ENCODE measurements around the gene SNX25. TPM values are rescaled to one million over a fixed set of nuclear protein-coding genes. Genes with fewer than 3 reads are reported as not detected.
"Not testable (repeated sequence)": the region's sequence is repeated elsewhere in the genome, so short reads cannot be mapped to it uniquely, and the experiment has no call there.

The SNX25 gene
- total RNA-seq, 1 donor from 2014 or later: 26.4 TPM

DNA sequence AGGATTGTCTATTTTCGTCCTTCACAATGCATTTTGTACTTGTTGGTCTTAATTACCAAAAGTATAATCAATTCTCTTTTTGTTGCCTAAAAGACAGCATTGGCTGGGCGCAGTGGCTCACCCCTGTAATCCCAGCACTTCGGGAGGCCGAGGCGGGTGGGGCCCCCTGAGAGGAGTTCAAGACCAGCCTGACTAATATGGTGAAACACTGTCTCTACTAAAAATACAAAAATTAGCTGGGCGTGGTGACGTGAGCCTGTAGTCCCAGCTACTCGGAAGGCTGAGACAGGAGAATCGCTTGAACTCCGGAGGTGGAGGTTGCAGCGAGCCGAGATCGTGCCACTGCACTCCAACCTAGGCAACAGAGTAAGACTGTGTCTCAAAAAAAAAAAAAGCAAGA lies 4.3 kb upstream of the SNX25 start:
- not testable (repeated sequence) for DNase-seq

DNA sequence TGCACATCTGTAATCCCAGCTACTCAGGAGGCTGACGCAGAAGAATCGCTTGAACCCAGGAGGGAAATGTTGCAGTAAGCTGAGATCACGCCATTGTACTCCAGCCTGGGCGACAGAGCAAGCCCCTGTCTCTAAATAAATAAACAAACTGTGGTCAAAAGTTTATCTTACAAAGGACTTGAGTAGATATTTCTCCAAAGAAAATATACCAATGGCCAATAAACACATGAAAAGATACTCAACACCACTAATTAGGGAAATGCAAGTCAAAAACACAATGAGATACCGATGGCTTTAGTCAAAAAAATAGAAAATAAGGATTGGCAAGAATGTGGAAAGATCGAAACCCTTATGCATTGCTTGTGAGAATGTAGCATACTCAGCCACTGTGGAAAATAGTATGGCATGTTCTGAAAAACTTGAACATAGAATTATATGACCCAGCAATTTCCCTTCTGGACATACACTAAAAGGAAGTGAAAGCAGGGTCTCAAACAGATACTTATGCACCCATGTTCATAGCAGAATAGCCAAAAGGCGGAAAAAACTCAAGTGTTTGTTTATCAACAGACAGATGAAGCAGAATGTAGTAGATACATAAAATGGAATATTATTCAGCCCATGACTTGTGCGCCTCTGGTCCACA lies 3.6 kb upstream of the SNX25 start:
- no peak for DNase-seq

GRCh38 chr4:185207466-185207865 lies 1.9 kb upstream of the SNX25 start:
- DNase-seq: no peak

GRCh38 chr4:185209852-185210101 lies 379 bp downstream of the SNX25 start:
- DNase-seq: peak; percentile 23

DNA sequence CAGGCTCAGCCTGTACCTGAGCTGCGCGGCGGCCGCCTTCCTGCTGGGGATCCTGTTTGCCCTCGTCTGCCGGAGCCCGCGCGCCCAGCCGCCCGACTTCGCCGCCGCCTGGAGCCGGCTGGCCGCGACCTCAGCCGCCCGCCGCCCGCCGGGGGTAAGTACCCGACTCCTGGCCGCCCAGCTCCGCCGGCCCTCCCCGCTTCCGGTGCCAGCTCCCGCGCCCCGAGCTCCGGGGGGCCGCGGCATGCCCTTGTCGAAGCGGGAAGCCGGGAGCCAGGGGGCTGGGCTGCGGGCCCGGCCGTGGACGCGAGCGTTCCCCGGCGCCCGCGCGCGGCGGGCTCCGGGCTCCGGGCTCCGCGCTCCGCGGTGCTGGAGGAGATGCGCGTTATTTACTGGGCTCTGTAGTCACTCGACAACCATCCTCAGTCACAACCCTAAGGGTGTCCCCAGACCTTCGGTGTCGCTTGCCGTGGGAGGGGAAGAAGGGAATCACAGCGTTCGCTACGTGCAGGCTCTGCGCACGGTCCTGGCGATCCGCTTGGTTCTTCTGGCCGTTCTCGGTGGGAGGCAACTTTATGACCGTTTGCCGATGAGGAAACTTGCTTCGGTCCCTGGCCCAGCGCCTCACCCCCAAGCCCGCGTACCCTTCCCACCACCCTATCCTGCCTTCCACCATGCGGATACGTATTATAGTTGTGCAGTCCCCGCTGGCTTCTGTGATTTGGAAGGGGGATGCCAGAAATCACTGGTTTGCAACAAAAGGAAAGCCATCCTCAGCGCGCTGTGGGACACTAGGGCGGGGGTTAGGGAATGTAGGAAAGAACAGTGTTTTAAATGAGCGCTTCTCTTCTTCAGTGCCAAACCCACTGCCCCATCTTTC lies 944 bp downstream of the SNX25 start:
- DNase-seq: peak; percentile 73

DNA sequence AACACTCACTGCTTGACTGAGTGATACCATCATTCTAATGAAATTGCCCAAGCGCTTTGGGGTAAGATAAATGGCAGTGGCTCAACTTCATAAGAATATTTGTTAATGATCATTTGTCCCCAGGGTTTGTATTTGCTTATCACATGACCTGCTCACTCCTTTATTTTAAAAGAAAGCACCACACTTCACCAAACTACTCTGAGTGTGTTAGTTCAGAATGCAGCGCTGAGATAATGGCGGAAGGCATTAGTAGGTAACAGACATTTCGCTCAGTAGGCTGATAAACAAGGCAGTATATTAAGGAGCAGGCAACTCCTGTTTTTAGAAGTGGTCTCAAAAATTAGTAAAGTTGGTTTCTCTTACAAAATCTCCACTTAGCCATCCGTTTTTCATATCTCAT lies 1.6 kb downstream of the SNX25 start:
- no peak for DNase-seq

DNA sequence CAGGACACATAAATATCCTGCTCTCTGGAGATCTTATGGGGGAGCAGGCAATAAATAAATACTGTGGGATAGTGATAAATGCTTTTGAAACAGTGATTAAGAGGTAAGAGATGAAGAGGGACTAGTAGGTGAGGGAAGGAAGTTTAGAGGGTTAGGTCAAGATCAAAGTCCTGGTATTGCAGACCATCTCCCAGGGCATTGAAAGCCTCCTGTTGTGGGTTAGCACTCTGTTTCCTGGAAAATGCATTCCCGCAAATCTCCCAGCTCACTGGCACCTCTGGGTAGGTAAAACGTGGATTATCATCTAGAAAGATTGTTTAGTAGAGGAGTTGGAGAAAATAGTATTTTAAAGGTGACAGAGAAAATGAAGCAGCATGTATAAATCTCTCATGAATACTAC lies 2.2 kb downstream of the SNX25 start:
- DNase-seq: no peak

GRCh38 chr4:185212581-185212980 lies 3.2 kb downstream of the SNX25 start:
- no peak for DNase-seq

GRCh38 chr4:185213877-185214276 lies 4.5 kb downstream of the SNX25 start:
- no peak for DNase-seq

DNA sequence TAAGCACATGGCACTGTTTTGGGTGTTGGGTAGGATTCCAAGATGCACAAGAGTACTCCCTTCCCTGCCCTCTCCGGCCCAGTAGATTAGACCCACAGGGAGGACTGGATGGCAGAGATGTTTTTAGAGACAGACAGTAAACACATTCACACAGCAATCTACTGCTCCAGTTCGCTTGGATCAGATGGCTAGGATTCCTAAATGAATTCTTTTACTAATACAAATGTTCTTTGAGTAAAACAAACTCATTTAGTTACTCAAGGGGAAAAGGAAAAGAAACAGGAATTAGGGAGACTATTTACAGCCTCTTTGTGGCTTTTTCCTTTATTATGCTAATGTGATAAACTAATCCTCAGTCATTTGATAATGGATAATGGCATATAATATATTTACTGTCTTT lies 5.9 kb downstream of the SNX25 start:
- DNase-seq: no peak

GRCh38 chr4:185217408-185217975 lies 8.1 kb downstream of the SNX25 start:
- no peak for DNase-seq

DNA sequence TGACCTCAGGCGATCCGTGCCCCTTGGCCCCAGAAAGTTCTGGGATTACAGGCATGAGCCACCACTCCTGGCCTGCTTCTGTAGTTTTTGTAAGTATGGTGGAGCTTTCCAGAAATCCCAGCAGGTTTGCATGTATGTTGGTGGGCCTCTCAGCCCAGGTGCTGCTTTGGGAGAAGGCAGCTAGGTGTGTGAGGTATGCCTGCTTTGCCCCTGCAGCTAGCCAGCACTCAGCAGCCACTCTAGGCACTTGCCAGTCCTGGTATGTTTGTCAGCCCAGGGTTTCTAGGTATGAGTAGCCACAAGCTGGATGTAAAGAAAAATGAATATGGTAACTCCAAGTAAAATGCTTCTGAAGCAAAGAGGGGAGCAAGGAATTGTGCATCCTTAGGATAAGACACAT lies 8.9 kb downstream of the SNX25 start:
- no peak for DNase-seq

- DNase-seq: peak; percentile 80
These were observed 10.3 kb downstream of the SNX25 start for GRCh38 chr4:185219551-185220344.

- no peak for DNase-seq
These were observed 12.1 kb downstream of the SNX25 start for GRCh38 chr4:185221491-185221890.

DNA sequence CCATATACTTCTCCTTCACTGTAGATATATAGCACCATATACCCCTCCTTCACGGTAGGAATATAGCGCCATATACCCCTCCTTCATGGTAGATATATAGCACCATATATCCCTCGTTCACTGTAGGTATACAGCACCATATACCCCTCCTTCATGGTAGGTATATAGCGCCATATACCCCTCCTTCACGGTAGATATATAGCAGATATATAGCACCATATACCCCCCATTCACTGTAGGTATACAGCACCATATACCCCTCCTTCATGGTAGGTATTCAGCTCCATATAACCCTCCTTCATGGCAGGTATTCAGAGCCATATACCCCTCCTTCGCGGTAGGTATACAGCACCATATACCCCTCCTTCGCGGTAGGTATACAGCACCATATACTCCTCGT lies 12.5 kb downstream of the SNX25 start:
- no peak for DNase-seq

- no peak for DNase-seq
These were observed 13.2 kb downstream of the SNX25 start for GRCh38 chr4:185222598-185222997.

DNA sequence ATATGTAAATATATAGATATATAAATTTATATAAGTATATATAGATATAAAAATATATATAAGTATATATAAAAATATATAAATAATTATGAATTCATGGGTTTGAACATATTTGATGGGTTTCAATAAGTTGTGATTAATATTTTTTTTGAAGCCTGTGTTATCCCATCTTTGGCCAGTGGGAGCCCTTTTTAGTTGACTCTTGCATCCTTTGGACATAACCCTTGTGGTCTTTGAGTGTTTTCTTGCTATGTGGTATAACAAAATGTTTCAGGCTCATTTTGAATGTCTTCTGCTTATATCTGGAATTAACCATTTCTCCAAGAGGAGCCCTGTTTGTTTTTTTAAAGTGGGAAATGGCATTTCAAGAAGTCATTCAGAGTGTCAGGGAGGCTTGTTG lies 15.2 kb downstream of the SNX25 start:
- no peak for DNase-seq

- no peak for DNase-seq
These were observed 16.5 kb downstream of the SNX25 start for GRCh38 chr4:185225940-185226339.

DNA sequence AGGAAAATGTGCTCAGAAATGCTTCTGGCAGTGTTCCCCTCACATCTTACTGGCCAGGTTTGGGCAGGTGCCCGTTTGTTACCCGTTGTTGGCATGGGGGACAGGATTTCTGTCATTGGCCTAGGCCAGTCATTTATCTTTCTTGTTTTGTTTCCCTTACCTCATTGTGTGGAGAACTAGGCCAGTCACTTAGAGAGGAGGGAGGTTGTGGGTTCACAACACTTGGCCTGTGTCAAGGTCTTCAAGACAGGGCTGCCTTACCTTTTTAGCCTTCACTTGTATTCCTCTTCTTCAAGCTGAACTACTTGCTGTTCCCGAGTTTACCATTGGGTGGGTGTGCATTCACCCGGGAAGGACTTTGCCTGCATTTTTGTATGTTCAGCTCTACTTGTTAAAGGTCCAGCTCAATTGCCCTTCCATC lies 17.7 kb downstream of the SNX25 start:
- no peak for DNase-seq

DNA sequence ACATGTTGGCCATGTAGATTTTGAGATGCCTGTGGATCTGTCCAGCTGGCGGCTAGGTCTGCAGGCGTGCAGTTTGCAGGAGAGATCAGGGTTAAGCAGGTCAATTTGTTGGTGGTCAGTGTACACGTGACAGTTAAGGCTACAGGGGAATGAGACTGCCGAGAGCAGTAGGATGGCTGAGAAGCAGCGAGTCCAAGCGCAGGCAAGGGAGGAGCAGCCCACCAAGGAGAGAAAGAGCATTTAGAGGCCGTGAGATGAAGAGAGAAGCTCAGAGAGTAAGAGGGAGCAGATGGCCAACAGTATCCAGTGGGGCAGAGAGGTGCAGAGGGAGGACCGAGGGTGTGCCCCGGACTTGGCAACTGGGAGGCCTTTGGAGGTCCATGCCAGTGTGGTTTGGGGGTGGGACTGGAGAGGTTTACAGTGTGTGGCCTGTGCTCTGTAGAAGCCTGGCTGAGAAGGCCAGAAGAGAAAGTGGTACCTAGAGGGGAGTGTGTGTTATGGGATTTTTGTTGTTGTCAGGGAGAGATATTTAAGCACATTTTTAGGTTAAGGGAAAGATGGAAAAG lies 18.4 kb downstream of the SNX25 start:
- DNase-seq: no peak

DNA sequence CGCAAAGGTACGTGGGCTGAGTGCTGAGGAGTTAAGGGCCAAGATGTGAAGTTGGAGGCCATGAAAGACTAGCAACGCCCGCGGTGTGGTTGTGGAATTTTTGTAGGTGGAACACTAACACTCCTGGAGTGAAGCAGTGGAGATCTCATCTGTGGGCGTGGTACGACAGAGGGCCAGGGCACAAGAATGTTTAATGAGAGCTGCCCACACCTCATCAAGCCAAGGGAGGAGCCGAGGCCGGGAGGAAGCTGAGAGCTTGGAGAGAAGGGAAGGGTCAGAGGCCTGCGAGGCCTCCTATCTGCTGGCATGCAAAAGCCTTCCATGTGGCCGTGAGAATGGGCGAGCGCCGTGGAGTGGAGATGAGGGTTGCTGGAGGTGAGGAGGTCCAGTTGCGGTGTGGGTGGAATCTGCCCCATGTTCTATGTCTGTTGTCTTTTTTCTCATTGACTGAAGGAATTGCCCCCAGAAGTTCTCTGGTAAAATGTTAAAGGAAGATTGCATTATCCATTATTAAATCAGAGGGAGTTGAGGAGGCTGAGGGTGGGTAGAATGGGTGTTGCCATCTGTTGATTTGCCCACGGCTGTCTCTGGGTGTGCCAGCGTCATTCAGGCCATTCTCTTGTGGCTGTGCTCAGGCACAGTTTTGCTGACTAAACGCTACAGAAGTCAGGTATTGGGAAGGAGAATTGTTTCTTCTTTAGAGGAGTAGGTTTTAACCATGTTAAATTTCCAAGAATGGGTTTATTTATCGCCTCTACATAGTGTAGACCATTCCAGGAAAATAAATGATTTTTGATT lies 19.8 kb downstream of the SNX25 start:
- DNase-seq: no peak

DNA sequence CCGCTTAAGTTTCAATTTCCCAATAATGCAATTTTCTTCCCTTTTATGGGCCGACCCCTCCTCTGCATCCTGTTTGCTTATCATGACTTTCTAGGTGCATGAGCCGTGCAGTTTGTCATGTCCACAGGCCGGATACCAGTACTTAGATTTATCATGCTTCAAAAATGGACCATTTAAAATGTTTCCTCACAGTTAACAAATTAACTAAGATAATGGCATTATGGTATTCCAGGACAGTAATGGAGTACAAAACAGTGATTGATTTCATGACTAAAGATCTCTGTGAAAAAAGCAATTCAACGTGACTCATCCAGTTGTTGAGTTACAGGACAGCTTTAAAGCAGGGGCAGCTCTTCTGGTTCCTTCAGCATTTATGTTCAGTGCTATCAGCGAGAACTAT lies 23.0 kb downstream of the SNX25 start:
- no peak for DNase-seq

Data from tongue (tissue), 2 donors.